OCI-LY3 (cell line): ENCODE measurements around the gene ISLR.

Source experiments
- H2AFZ ChIP-seq: fragments of 200-600, 300-600 bp; shearing (Covaris generic); 2 replicates; pipeline ENCODE4 v1.6.0; 2014; ENCODE audit warnings: antibody characterized with exemption, low read depth, low read length
- H3K27ac ChIP-seq: fragments of 200-600, 300-600 bp; sonication (generic); 2 replicates; pipeline ENCODE4 v1.5.1; 2014; ENCODE audit warnings: mild to moderate bottlenecking, low read length, moderate library complexity, mixed read lengths
- H3K27me3 ChIP-seq: fragments of 200-600, 300-600 bp; sonication (generic); 2 replicates; pipeline ENCODE4 v1.6.1; 2014; ENCODE audit warnings: low read depth, low read length, mixed read lengths
- H3K36me3 ChIP-seq: fragments of 200-600, 300-600 bp; sonication (generic); replicated peaks from 2 replicates; pipeline ENCODE3; 2014; ENCODE audit warnings: low read depth, low read length, mixed read lengths
- H3K4me1 ChIP-seq: fragments of 300-600, 200-600 bp; sonication (generic); 2 replicates; pipeline ENCODE4 v1.6.1; 2014; ENCODE audit warnings: low read length, mixed read lengths
- H3K4me2 ChIP-seq: fragments of 200-600, 300-600 bp; sonication (generic); 2 replicates; pipeline ENCODE4 v1.6.1; 2014; ENCODE audit warnings: low read length, mixed read lengths
- H3K4me3 ChIP-seq: fragments of 300-600, 200-600 bp; sonication (generic); 2 replicates; pipeline ENCODE4 v1.5.1; 2014; ENCODE audit warnings: antibody characterized with exemption, mild to moderate bottlenecking, low read length, moderate library complexity
- H3K79me2 ChIP-seq: fragments of 300-600, 200-600 bp; shearing (Covaris generic); 2 replicates; pipeline ENCODE4 v1.6.1; 2014; ENCODE audit warnings: mild to moderate bottlenecking, low read length, mixed read lengths
- H3K9ac ChIP-seq: fragments of 300-600, 200-600 bp; shearing (Covaris generic); 2 replicates; pipeline ENCODE4 v1.6.0; 2014; ENCODE audit warnings: mild to moderate bottlenecking, low read length, moderate library complexity
- H3K9me3 ChIP-seq: fragments of 200-600, 300-600 bp; shearing (Covaris generic); 2 replicates; pipeline ENCODE4 v1.6.1; 2014; ENCODE audit warnings: low read length, mixed read lengths; ENCODE audit not compliant: insufficient read depth
- H4K20me1 ChIP-seq: fragments of 200-600, 300-600 bp; sonication (generic); 2 replicates; pipeline ENCODE4 v1.6.1; 2016; ENCODE audit warnings: low read length, mixed read lengths; ENCODE audit not compliant: insufficient read depth
- CTCF ChIP-seq: fragments of 200-600, 300-600 bp; sonication (generic); IDR thresholded peaks from 2 replicates; pipeline ENCODE4 v1.5.1; 2014; ENCODE audit warnings: antibody characterized with exemption, low read length, low read depth
- EZH2phosphoT487 ChIP-seq: fragments of 200-600 bp; shearing (Covaris generic); IDR thresholded peaks from 2 replicates; pipeline ENCODE4 v1.6.1; 2018; ENCODE audit warnings: antibody characterized with exemption, mixed run types, low read depth

The ISLR gene

GRCh38 chr15:74129586-74130154, 43.8 kb upstream of the ISLR start:
- H3K4me3 ChIP-seq = no peak overlapping the region
- H3K9ac ChIP-seq = no peak overlapping the region
- H3K79me2 ChIP-seq = no peaks in the 10 kb centered on the region
- H3K9me3 ChIP-seq = no peaks in the 10 kb centered on the region
- H3K27me3 ChIP-seq = no peaks in the 10 kb centered on the region
- no peak overlapping the region for H3K27ac ChIP-seq
- no peak overlapping the region for H2AFZ ChIP-seq
- H4K20me1 ChIP-seq = no peaks in the 10 kb centered on the region
- H3K36me3 ChIP-seq = no peaks in the 10 kb centered on the region
- H3K4me2 ChIP-seq = no peak overlapping the region
- peaks cover 18% of the 10 kb centered on the region for H3K4me1 ChIP-seq
- TF ChIP-seq CTCF (no peak), EZH2phosphoT487 (no peak)

- Histone ChIP-seq H3K27me3 (no peaks in the 10 kb centered on the region), H3K4me3 (no peak within 1 kb of the TSS), H3K4me1 (peaks cover 12% of the 10 kb centered on the region)
Measured at GRCh38 chr15:74130155-74130848, 43.2 kb upstream of the ISLR start, which contains the start of gene ISLR2. Gene ISLR2 (plus strand): TSS chr15:74130586. CDS start chr15:74132755, 2,169 bp downstream.

GRCh38 chr15:74130849-74131627, 42.5 kb upstream of the ISLR start:
- Histone ChIP-seq H3K9me3 (no peaks in the 10 kb centered on the region), H2AFZ (no peak overlapping the region), H3K27ac (no peak overlapping the region), H4K20me1 (no peaks in the 10 kb centered on the region), H3K36me3 (no peaks in the 10 kb centered on the region), H3K4me2 (no peak overlapping the region), H3K4me3 (no peak overlapping the region), H3K79me2 (no peaks in the 10 kb centered on the region), H3K4me1 (peaks cover 5% of the 10 kb centered on the region; the same call in 1 of the 2 replicates), H3K27me3 (no peaks in the 10 kb centered on the region), H3K9ac (no peak overlapping the region)
- TF ChIP-seq EZH2phosphoT487 (no peak), CTCF (no peak)

More at GRCh38 chr15:74130155-74130848, 43.2 kb upstream of the ISLR start, which contains the start of gene ISLR2:
- Histone ChIP-seq H3K27ac (no peak within 1 kb of the TSS), H3K9me3 (no peaks in the 10 kb centered on the region), H3K79me2 (no peaks in the 10 kb centered on the region), H4K20me1 (no peaks in the 10 kb centered on the region), H2AFZ (no peak within 1 kb of the TSS), H3K36me3 (no peaks in the 10 kb centered on the region), H3K9ac (no peak within 1 kb of the TSS), H3K4me2 (no peak within 1 kb of the TSS)
- no peak for TF ChIP-seq CTCF
- TF ChIP-seq EZH2phosphoT487 = no peak
